DMS79 (cell line): ENCODE results near the gene MCC.

Source experiments
- DNase-seq: peaks from one replicate; lab custom pipeline; 2025; lab: John Stamatoyannopoulos, UW

Gene MCC

DNA sequence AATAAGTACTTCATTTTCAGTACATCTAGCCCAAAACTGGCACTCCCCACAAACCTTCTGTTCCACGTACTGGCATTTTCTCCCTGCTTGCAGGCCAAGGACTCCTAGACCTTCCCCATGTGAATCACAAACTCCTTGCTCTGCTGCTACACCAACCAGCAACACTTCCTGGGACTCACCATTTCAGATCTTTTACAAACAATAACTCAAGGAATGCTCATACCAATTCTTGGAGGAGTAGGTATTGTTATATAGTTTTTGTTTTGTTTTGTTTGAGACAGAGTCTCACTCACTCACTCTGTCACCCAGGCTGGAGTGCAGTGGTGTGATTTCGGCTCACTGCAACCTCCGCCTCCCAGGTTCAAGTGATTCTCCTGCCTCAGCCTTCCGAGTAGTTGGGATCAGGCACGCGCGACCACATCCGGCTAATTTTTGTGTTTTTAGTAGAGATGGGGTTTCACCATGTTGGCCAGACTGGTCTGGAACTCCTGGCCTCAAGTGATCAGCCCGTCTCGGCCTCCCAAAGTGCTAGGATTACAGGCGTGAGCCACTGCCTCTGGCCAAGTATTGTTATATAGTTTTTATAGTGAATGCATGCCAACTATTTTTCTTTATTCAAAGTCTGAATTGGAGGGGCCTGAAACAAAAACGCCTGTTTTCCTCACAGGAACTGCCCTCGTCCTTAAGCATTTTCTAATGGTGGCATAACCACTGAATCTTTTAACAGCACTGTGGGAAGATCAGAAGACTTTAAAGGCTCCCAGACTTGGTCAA is 264.2 kb downstream of the MCC start:
- no peak for DNase-seq

- DNase-seq: no peak
Measured at GRCh38 chr5:113223315-113223714, 264.9 kb downstream of the MCC start.

DNA sequence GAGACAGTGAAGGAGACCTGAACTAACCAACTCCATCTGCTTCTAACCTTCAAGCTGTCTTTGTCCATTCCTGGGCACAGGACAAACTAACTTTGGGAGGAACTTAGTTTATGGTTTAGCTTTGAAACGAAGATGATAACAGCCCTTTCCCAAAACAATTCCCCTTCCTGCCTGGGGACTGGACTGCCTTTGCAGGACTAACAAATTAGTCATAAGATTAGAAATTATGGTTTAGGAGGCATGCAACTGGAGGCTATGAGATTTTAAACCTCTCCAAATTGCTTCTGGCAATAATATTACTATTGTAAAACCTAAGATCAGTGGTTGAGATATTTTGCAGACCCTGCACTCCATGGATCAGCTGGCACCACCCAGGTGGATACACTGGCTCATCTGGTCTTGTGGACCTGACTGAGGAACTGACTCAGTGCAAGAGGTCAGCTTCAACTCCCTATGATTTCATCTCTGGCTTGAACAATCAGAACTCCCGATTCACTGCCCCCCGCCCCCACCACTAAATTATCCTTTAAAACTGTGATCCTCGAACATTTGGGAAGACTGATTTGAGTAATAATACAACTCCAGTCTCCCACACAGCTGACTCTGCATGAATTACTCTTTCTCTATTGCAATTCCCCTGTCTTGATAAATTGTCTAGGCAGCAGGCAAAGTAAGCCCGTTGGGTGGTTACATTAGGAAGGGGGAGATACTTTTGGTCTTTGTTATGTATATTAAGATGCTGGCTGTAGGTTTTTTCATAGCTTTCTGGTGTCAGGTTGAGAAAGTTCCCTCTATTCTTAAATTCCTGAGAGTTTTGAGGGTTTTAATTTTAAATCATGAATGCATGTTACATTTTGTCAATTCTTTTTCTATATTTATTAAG is 266.7 kb downstream of the MCC start:
- DNase-seq: no peak

DNA sequence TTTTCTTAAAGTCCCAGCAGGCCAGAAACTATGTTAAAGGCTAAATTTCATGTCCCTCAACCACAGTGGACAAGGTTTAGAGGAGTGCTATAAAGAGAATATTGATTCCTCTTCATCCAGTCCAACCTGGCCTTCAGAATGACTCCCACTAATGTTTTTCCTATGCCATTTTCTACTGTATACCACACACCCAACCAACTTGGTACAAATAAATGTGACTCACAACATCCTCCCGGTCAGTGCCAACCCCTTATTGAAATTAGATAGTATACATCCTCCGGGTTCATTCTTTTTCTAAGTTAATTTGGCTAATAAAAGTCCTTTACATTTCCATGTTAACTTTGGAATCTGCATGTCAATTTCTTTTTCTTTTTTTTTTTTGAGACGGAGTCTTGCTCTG is 268.6 kb downstream of the MCC start:
- DNase-seq: no peak

DNA sequence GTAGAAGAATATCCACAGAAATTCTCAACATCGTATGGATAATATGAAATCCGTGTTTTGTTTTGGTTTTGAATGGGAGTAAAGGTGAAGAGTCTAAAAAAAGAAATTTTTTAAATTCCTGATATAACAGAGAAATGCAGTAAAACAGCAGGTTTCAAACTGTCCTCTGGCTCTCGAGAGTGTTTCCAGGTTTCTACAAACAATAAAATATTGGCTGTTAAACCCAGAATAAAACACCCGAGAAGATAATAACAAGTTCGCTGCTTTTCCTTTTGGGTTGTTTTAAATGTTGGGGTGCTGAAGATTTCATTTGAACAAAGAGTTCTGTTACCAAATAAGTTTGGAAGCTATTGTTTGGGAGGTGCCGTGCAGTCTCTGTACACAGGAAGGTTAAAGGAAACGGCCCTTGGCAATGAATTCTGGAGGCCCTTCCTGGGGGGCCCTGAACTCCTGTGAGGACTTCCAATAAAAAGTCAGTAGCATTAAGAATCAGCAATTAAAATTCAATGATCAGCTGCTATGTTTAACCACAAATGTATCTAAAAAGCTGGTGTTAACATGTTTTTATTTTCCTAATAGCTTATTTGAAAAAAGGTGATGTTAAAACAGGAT is 269.2 kb downstream of the MCC start:
- no peak for DNase-seq

DNA sequence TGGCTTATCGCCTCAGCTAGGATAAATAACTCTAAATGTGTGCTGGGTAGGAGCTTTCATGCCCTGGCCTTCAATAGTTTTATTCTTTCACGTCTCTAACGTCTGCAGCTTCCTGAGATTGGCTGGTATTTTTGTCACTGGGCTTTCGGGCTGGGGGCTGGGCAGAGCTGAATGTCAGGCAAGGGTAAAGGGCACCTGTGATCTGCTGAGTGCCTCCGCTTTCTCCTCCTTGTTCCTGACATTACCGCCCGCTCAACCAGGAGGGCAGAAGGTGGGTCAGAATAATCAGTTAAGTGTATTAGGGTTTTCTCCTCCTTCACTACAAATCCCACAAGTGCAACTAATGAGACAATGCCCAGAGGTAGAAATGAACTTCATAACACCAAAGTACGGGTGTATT is 270.1 kb downstream of the MCC start:
- no peak for DNase-seq

DNA sequence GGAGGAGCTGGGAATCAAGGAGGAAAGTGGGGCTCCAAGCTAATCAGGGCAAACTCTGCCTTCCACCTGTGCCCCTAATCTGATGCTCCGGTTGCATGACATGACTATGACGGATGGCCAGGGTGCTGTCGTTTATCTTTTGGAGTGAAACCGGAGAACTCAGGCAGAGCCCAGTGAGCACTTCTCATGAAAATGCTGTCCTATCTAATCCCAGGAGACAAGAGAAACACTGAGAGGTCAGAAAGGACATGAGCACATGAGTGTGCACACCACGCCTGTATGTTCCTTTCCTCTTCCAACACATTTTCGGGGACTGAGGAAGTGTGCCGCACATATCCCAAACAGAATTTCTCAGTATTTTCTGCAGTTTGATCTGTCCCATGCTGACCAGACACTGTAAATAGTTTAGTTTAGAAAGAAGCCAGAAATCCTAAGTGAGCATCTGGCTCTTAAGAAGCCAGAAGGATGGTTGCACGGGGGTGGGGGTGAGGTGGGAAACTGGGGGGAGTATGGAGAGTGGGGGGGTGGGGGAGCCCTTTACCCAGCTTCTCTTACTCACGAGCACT is 270.6 kb downstream of the MCC start:
- DNase-seq: no peak

DNA sequence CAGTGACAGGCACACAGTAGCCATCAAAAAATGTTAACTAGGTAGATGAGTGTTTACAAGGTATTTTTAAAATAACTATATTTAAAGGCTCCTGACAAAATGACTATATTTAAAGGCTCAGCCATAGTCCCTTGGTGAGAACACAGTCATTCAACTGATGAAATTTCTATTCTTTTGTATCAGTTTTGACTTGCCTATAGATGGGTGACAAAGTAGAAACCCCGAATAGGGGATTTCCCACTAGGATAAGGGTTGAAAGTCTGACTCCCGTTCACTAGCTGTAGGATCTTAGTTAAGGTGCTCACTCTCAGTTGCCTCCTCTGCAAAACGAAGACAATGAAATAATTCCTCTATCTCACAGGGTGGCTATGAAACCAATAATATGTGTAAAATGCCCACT is 271.7 kb downstream of the MCC start:
- no peak for DNase-seq

DNA sequence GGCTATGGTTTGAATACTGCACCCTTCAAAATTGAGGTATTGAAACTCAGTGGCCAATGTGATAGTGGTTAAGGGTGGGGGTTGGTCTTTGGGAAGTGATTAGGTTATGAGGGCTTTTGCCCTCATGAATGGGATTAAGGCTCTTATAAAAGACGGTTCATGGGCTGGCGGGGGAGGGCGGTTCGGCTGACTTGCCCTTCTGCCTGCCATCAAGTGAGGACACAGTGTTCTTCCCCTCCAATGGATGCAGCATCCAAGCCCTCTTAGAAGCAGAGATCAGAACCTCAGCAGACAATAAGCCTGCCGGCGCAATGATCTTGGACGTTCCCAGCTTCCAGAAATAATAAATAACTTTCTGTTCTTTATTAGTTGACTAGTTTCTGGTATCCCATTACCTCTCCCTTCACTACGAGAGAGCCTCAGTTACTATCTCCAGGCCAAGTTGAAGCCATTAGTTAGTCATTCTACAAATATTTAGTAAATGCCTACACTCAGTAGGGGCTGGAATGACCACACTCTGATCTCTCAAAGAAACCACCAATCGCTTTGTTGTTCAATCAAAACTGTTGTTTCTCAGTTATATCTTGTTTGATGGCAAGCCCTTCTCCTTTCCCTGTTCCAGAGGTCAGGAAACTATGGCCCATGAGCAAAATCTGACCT is 272.7 kb downstream of the MCC start:
- no peak for DNase-seq

GRCh38 chr5:113214606-113215323 is 273.5 kb downstream of the MCC start:
- DNase-seq: no peak

DNA sequence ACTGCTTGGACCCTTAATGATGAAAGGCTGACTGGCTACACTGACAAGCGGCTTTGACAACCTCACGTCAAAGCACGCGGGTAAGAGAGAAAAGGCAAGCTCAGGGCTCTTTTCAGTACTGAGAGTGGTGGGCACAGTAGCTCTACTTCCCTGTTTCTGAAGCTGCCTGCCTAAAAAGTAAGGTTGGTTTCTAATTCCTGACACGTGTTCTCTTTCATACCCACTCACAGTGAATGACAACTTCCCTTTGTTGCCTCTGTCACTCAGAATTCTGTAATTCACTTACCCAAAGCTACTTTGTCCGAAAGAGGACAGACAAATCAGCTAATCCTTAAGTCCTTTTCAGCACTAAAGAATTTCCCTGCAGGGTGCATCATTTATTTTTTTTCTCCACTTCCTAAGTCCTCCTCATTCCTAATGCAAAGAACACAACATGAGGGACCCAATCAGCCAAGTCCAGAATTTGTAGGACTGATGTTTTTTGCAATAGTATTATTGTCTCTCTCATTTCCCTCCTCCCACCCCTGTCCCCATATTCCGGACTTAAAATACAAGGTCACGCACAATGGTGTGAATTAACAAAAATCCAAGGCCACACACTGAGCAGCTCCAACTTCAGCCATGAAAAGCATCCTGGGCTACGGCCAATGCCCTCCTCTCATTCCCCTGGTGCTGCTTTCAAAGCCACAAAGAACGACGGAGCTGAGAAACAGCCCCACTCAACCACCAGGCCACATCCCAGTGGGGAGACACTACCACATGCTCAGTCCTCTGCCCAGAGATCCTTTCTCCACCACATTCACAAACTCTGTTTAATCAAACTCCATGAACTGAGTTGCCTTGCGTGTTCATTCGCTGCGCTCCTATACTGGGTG is 274.5 kb downstream of the MCC start:
- no peak for DNase-seq

- peak; percentile 57 for DNase-seq
Measured at GRCh38 chr5:113212244-113212920, 275.9 kb downstream of the MCC start.

DNA sequence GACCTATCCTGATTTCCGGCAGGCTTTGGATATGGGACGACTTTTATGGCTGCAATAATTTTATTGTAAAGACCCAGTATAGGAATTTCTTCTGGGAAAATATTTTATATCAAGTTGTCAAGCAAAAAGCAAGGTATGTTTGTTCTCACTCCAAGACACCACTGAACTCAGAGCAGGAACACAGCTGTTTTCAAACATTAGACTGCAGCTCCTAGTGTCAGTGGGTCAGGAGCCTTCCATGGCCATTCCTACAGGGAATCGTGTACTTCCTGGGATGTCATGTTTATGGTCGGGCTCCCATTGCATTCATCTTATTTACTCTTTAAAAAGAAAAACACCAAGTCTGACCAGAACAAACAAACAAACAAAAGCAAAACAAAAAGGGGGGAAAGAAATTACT is 278.8 kb downstream of the MCC start:
- no peak for DNase-seq

DNA sequence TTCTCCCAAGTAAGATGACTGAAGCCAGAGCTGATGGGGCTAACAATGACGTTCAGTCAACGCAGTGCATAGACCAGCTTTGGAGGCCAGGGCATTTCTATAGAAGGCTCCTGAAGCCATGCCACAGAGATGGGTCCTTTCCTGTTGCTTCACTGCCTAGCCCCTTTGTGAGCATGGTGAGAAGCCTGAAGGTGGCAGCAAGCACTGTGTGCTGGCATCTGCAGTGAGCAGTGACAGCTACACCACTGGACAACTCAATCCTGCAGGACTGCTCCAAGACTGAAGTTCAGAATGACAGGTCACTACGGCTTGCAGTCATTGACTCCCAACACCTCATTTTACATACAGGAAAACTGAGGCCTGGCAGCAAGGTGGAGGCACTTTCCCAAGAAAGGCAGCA is 282.4 kb downstream of the MCC start:
- DNase-seq: no peak

GRCh38 chr5:113205323-113205722 is 282.9 kb downstream of the MCC start:
- no peak for DNase-seq

DNA sequence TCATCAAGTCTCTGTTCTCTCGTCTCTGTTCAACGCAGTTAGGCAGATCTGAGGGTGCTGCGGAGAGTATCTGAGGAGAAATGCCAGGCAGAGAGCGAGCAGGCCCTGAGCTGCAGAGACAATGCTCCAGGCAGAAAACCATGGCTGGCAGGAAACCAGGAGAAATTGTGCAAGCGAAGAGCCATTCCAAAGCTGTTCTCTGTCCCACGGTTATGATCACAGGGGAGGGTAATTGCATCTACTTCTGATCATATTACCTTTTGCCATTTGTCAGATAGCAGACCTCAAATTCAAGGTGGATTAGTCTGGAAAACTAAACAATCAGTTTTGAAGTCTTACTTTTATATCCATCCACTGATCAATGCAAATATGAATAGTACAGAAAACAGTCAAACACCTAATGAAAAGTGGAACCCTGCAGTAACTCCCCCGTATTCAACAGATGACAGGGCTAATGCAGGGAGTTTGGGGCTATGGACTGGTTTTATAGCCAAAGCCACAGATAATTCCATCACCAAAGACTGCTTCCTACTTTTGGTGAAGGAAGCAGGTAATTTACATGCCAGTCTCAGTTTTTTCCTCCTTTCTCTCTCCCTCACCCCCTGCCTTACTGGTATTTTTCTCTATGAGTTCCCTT is 283.6 kb downstream of the MCC start:
- DNase-seq: no peak

GRCh38 chr5:113203916-113204315 is 284.3 kb downstream of the MCC start:
- DNase-seq: no peak

- no peak for DNase-seq
Measured at GRCh38 chr5:113202746-113203716, 285.2 kb downstream of the MCC start.
